K562 (cell line): ENCODE measurements around the gene NENF. TPM values are rescaled to one million over a fixed set of nuclear protein-coding genes. Genes with fewer than 3 reads are reported as not detected.

Experiments used
- CHD2 ChIP-seq: IDR thresholded peaks from 2 replicates; pipeline ENCODE4 v1.6.1; 2011; ENCODE audit warnings: low read depth, low read length
- FOXA3 ChIP-seq, 2 experiments: fragments of 450-650 bp in 1 of 2; sonication (generic) in 1 of 2; formaldehyde crosslinking; IDR thresholded peaks in 1 of 2; conservative IDR thresholded peaks in 1 of 2; 2 replicates each; pipeline versions ENCODE4 v1.4.0 to v1.8.0; 2020 to 2022; ENCODE audit warnings: mild to moderate bottlenecking in 2 of 2, missing genetic modification reagents in 1 of 2
- GTF2B ChIP-seq: IDR thresholded peaks from 2 replicates; pipeline ENCODE4 v1.6.1; 2011; ENCODE audit not compliant: insufficient read length; ENCODE audit errors: extremely low read depth
- HMGN3 ChIP-seq: IDR thresholded peaks from 2 replicates; pipeline ENCODE4 v1.6.1; 2011; ENCODE audit warnings: borderline replicate concordance, low read depth, mild to moderate bottlenecking, mixed read lengths, low read length; ENCODE audit not compliant: insufficient read length; ENCODE audit errors: extremely low read depth
- KDM4B ChIP-seq, 2 experiments: fragments of 450-650 bp in 1 of 2; sonication (generic) in 1 of 2; IDR thresholded peaks; 2 replicates each; pipeline ENCODE4 v1.6.1; 2016 to 2017; ENCODE audit warnings: borderline replicate concordance in 2 of 2, antibody characterized with exemption in 1 of 2, low read depth in 1 of 2, mild to moderate bottlenecking in 1 of 2
- MLLT1 ChIP-seq, 2 experiments: fragments of 450-650 bp; IDR thresholded peaks; 2 replicates each; pipeline ENCODE4 v1.6.1; 2016
- NR2C2 ChIP-seq, 2 experiments: fragments of 200-800 bp in 1 of 2; sonication (Bioruptor generic) in 1 of 2; sonication (generic) in 1 of 2; formaldehyde crosslinking in 1 of 2; IDR thresholded peaks; 2 replicates each; pipeline versions ENCODE4 v1.6.1 to v1.8.0; 2016 to 2022; ENCODE audit warnings: mild to moderate bottlenecking in 1 of 2, missing compliant biosample characterization in 1 of 2, missing genetic modification characterization in 1 of 2, missing genetic modification reagents in 1 of 2
- NR4A1 ChIP-seq, 2 experiments: fragments of 250-450 bp in 1 of 2; fragments of 450-650 bp in 1 of 2; sonication (Bioruptor Pico) in 1 of 2; IDR thresholded peaks; 2 replicates each; pipeline versions ENCODE4 v1.4.0 to v1.6.1; 2016 to 2020; ENCODE audit warnings: mild to moderate bottlenecking in 2 of 2, missing compliant biosample characterization in 1 of 2, missing genetic modification characterization in 1 of 2, moderate library complexity in 1 of 2
- PBX2 ChIP-seq, 2 experiments: IDR thresholded peaks in 1 of 2; conservative IDR thresholded peaks in 1 of 2; 2 replicates each; pipeline ENCODE4 v1.6.1; 2016; ENCODE audit warnings: low read depth in 2 of 2, mild to moderate bottlenecking in 1 of 2, missing compliant biosample characterization in 1 of 2, missing genetic modification characterization in 1 of 2, moderate library complexity in 1 of 2
- PML ChIP-seq: IDR thresholded peaks from 2 replicates; pipeline ENCODE4 v1.6.1; 2012; ENCODE audit warnings: low read length, inconsistent platforms
- SFPQ ChIP-seq: fragments of 200-400 bp; formaldehyde crosslinking; IDR thresholded peaks from 2 replicates; pipeline ENCODE4 v1.6.1; 2017; ENCODE audit warnings: mild to moderate bottlenecking, low read depth, low read length, moderate library complexity
- SRSF1 ChIP-seq: fragments of 200-400 bp; formaldehyde crosslinking; IDR thresholded peaks from 2 replicates; pipeline ENCODE4 v1.6.1; 2017; ENCODE audit warnings: mild to moderate bottlenecking, low read depth, low read length, moderate library complexity
- TRIM25 ChIP-seq: fragments of 450-650 bp; IDR thresholded peaks from 2 replicates; pipeline ENCODE4 v1.7.0; 2016; ENCODE audit warnings: borderline replicate concordance
- VEZF1 ChIP-seq: fragments of 200-800 bp; sonication (Bioruptor generic); IDR thresholded peaks from 2 replicates; pipeline ENCODE4 v1.6.1; 2017; ENCODE audit warnings: missing genetic modification characterization, missing compliant biosample characterization
- ZNF174 ChIP-seq: fragments of 250-450 bp; sonication (Bioruptor Pico); IDR thresholded peaks from 2 replicates; pipeline ENCODE4 v1.4.0; 2020; ENCODE audit warnings: mild to moderate bottlenecking
- polyA plus RNA-seq, 8 experiments: library from polyadenylated mRNA; depleted of rRNA in 4 of 8; stranded (reverse) in 5 of 8; unstranded in 3 of 8; fragments of >200 nt; fragmentation: Nextera tagmentation in 2 of 8; fragmentation: Illumina TruSeq in 1 of 8; extraction: Ambion mirVana in 2 of 8; extraction: Trizol in 1 of 8; gene quantifications; 2 replicates each; pipeline versions ENCODE4 v1.2.1 to v1.2.3, GENCODE V29; 2011 to 2014; ENCODE audit warnings: inconsistent platforms in 1 of 8, missing spikeins in 1 of 8
- total RNA-seq, 7 experiments: library from RNA; depleted of rRNA in 6 of 7; stranded (reverse); fragments of >200 nt in 6 of 7; fragmentation: Illumina TruSeq in 2 of 7; extraction: Trizol in 2 of 7; gene quantifications; 2 replicates each; pipeline versions ENCODE4 v1.2.1 to v1.2.3, GENCODE V29; 2011 to 2021; ENCODE audit warnings: low replicate concordance in 1 of 7

Gene NENF
- total and polyA plus RNA-seq, 9 of the 15 experiments (the other 6 are each of a cell fraction or from before 2014, with no cell fraction given): 6.1 to 100 (median 72.8) TPM

GRCh38 chr1:212438831-212439237 lies 6.1 kb downstream of the NENF start (continued):
- TF ChIP-seq KDM4B (IDR thresholded peaks at IDR 0.05; ENCODE audit: borderline replicate concordance in 2 of 2, low read depth in 1 of 2) (no peak), MLLT1 (IDR thresholded peaks at IDR 0.05) (no peak), CHD2 (no peak), TRIM25 (no peak), PML (no peak), NR2C2 (CRISPR knock-in tag; IDR thresholded peaks at IDR 0.05) (no peak), NR2C2 (tag; IDR thresholded peaks at IDR 0.05) (no peak), ZNF174 (no peak), HMGN3 (no peak), PBX2 (CRISPR knock-in tag; IDR thresholded peaks at IDR 0.05; ENCODE audit: low read depth) (no peak), PBX2 (tag; conservative IDR thresholded peaks at IDR 0.05; ENCODE audit: low read depth) (no peak), SRSF1 (no peak), VEZF1 (0 out of 2 replicates have a peak, but pooled peaks have one; percentile 26), SFPQ (no peak), FOXA3 (CRISPR knock-in tag; conservative IDR thresholded peaks at IDR 0.05 in 1 of 2, IDR thresholded peaks at IDR 0.05 in 1 of 2) (peak in 1 of 2 experiments; percentile 56; a peak in 1 of 4 replicates), GTF2B (no peak), NR4A1 (CRISPR knock-in tag; IDR thresholded peaks at IDR 0.05) (no peak), NR4A1 (tag; IDR thresholded peaks at IDR 0.05) (no peak)
